Measurements from ENCODE around the gene EID3. TPM values are rescaled to one million over a fixed set of nuclear protein-coding genes. Genes with fewer than 3 reads are reported as not detected.

Gene EID3
- total and polyA plus RNA-seq, 3 donors from 2014 or later: 59.3 to 139 (median 63.0) TPM

DNA sequence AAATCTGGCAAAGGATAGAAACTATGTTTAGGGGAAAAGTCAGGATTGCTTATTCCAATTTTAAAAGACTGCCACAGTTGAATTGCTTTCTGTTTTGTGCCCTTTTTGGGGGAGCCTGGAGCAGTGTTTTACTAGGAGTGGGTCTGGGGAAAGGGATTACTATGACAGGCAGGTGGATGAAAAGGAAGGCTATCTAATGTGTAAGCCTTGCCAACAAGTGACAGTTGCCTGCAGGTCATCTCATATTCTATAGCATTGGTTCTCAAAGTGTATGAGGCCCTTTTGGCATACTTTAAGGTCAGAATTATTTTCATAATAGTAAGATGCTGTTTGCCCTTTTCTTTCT, 4.1 kb downstream of the EID3 start:
- H3K4me1 ChIP-seq: peaks cover 28% of the 10 kb centered on the region
- no peaks in the 10 kb centered on the region for H3K27me3 ChIP-seq
- no peak for TF ChIP-seq POLR2A (IDR thresholded peaks at IDR 0.05)
- TF ChIP-seq, protein P1, sequence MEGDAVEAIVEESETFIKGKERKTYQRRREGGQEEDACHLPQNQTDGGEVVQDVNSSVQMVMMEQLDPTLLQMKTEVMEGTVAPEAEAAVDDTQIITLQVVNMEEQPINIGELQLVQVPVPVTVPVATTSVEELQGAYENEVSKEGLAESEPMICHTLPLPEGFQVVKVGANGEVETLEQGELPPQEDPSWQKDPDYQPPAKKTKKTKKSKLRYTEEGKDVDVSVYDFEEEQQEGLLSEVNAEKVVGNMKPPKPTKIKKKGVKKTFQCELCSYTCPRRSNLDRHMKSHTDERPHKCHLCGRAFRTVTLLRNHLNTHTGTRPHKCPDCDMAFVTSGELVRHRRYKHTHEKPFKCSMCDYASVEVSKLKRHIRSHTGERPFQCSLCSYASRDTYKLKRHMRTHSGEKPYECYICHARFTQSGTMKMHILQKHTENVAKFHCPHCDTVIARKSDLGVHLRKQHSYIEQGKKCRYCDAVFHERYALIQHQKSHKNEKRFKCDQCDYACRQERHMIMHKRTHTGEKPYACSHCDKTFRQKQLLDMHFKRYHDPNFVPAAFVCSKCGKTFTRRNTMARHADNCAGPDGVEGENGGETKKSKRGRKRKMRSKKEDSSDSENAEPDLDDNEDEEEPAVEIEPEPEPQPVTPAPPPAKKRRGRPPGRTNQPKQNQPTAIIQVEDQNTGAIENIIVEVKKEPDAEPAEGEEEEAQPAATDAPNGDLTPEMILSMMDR (IDR thresholded peaks at IDR 0.05): no peak
- no peak for DNase-seq
- no peak overlapping the region for H3K4me3 ChIP-seq
- H3K9me3 ChIP-seq: no peaks in the 10 kb centered on the region
- H3K36me3 ChIP-seq (ENCODE audit: low read depth, missing control alignments): no peaks in the 10 kb centered on the region
- intact Hi-C loops (cut with DNase I; ENCODE audit: low total_unique reads): no loop called here
- no peak overlapping the region for H3K27ac ChIP-seq

DNA sequence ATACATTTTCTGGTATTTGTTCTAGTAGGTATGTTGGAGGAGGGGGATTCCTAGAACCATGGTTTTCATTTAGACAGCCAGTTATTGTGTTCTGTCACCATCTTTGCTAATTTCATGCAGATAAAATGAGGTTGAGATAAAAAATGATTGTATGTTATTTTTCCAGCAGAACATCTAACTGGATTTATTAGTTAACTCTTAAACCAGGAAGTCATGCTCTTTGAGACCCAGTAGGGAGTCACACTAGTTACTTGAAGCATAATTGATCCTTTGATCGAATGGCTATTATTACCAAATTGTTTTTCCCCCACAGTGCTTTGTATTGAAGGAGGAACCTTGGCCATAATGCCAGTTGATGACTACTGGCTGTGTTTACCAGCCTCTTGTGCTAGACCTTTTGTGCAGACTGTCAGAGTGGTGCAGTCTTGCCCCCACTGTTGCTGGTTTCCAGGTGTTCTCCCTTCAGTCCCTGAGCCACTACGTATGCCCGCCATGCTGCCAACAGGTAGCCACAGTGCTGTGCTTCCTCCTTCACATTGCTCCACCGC, 6.0 kb downstream of the EID3 start:
- TF ChIP-seq POLR2A (IDR thresholded peaks at IDR 0.05): no peak
- TF ChIP-seq, protein P1 (IDR thresholded peaks at IDR 0.05): no peak
- Histone ChIP-seq H3K4me3 (no peak overlapping the region), H3K27me3 (no peaks in the 10 kb centered on the region), H3K4me1 (peaks cover 17% of the 10 kb centered on the region), H3K36me3 (ENCODE audit: low read depth, missing control alignments) (no peaks in the 10 kb centered on the region), H3K9me3 (no peaks in the 10 kb centered on the region), H3K27ac (no peak overlapping the region)
- no peak for DNase-seq
- WGBS, 2 donors: 95% methylated on average over 4 of the region's 4 CpGs
- intact Hi-C loops (cut with DNase I; ENCODE audit: low total_unique reads): no loop called here

DNA sequence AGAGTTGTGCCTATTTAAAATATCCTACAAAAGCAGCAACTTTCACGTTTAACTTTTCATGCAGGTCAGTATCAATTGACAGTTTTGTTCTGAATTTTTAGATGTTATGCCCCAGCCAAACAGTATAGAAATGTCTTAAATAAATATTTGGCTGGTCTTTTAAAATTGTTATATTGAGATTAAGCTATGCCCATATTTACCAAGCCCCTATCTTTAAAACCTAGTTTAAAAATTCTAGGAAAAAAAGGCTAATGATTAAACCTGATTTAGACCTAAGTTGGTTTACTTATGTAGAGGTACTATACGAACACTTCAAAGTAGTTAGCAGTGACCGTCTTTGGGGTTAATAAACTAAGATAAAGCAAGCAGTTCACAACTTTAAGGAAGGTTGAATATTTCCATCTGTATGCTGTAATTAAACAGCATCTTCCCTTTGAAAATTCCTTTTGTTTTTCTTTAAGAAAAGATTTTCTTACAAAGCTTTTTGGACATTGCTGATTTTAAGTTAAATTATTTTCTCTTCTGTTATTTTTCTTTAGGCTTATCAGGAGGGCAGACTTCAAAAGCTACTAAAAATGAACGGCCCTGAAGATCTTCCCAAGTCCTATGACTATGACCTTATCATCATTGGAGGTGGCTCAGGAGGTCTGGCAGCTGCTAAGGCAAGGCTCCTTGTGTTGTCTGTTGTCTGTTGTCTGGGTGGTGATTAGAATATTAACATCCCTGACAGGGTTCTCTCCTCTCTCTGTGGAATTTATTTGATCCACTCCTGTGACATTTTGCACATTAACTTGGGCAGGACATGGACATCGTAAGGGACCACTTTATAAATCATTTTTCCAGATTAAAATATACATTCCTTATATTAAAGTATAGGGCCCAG, 7.5 kb downstream of the EID3 start:
- H3K27ac ChIP-seq: no peak overlapping the region
- intact Hi-C loops (cut with DNase I; ENCODE audit: low total_unique reads): no loop called here
- TF ChIP-seq, protein P1 (IDR thresholded peaks at IDR 0.05): no peak
- no peak for TF ChIP-seq POLR2A (IDR thresholded peaks at IDR 0.05)
- no peak for DNase-seq
- no peak overlapping the region for H3K4me3 ChIP-seq
- 71 to 85% methylated on average over 5 of the region's 5 CpGs for WGBS, 2 donors
- H3K27me3 ChIP-seq: no peaks in the 10 kb centered on the region
- no peaks in the 10 kb centered on the region for H3K9me3 ChIP-seq
- peaks cover 4% of the 10 kb centered on the region for H3K4me1 ChIP-seq
- no peaks in the 10 kb centered on the region for H3K36me3 ChIP-seq (ENCODE audit: low read depth, missing control alignments)

DNA sequence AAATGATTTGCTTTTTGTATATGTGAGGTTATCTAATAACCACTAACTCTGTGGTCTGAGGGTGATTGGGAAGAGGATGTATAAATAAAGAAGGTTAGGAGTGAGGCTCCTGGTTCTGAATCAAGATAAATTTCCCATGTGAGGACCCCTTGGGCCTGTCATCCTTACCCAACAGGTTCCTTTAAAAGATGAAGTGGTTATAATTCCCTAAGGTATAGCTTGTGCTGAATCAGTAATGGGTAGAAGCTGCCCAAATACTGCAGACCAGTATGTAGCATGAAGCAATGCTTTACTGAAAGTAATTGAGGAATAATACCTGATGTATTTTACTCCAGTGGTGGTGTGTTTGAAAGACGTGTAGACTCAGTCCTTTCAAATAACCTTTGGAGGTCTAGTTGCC, 8.7 kb downstream of the EID3 start:
- H3K9me3 ChIP-seq: no peaks in the 10 kb centered on the region
- H3K4me1 ChIP-seq: no peaks in the 10 kb centered on the region
- intact Hi-C loops (cut with DNase I; ENCODE audit: low total_unique reads): no loop called here
- no peak for DNase-seq
- 76 to 88% methylated on average over 1 of the region's 1 CpG for WGBS, 2 donors
- TF ChIP-seq, protein P1 (IDR thresholded peaks at IDR 0.05): no peak
- TF ChIP-seq POLR2A (IDR thresholded peaks at IDR 0.05): no peak
- no peak overlapping the region for H3K4me3 ChIP-seq
- H3K27me3 ChIP-seq: no peaks in the 10 kb centered on the region
- no peaks in the 10 kb centered on the region for H3K36me3 ChIP-seq (ENCODE audit: low read depth, missing control alignments)
- H3K27ac ChIP-seq: no peak overlapping the region

DNA sequence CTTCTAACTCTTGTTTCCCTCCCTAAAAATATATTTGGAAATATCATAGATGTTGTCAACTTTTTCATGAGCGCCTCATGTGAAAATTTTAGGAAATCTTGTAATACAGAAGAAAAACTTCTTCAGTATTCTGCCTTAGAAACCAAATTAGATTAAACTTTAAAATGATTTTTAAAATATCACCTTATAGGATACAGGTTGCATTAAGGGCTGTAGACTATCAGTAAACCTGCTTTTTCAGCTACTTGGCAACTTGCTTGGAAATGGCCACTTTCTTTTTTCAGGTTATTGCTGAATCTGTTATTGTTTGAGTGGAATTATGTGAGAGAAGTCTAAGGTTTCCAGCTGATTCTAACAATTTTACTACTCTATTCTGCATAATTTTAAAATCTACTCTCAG, 9.1 kb downstream of the EID3 start:
- Histone ChIP-seq H3K4me3 (no peak overlapping the region), H3K9me3 (no peaks in the 10 kb centered on the region), H3K4me1 (no peaks in the 10 kb centered on the region), H3K27ac (no peak overlapping the region), H3K27me3 (no peaks in the 10 kb centered on the region), H3K36me3 (ENCODE audit: low read depth, missing control alignments) (no peaks in the 10 kb centered on the region)
- no peak for DNase-seq
- TF ChIP-seq POLR2A (IDR thresholded peaks at IDR 0.05): no peak
- TF ChIP-seq, protein P1 (IDR thresholded peaks at IDR 0.05): no peak
- WGBS, 2 donors: 100% methylated on average over 1 of the region's 1 CpG
- intact Hi-C loops (cut with DNase I; ENCODE audit: low total_unique reads): no loop called here
